ENCODE measurements around the gene VPS51.

- TF ChIP-seq, protein P1, sequence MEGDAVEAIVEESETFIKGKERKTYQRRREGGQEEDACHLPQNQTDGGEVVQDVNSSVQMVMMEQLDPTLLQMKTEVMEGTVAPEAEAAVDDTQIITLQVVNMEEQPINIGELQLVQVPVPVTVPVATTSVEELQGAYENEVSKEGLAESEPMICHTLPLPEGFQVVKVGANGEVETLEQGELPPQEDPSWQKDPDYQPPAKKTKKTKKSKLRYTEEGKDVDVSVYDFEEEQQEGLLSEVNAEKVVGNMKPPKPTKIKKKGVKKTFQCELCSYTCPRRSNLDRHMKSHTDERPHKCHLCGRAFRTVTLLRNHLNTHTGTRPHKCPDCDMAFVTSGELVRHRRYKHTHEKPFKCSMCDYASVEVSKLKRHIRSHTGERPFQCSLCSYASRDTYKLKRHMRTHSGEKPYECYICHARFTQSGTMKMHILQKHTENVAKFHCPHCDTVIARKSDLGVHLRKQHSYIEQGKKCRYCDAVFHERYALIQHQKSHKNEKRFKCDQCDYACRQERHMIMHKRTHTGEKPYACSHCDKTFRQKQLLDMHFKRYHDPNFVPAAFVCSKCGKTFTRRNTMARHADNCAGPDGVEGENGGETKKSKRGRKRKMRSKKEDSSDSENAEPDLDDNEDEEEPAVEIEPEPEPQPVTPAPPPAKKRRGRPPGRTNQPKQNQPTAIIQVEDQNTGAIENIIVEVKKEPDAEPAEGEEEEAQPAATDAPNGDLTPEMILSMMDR (IDR thresholded peaks at IDR 0.05; ENCODE audit: low read depth, low read length), result no peak
- no peak for TF ChIP-seq EZH2phosphoT487 (IDR thresholded peaks at IDR 0.05; ENCODE audit: low read depth)
Observed at GRCh38 chr11:65084598-65085375, 11.2 kb upstream of the VPS51 start.

Measured in OCI-LY3 (cell line).